Left ventricle myocardium inferior (tissue), 1 donor: Measurements from ENCODE around the gene PLA2G7. TPM values are rescaled to one million over a fixed set of nuclear protein-coding genes. Genes with fewer than 3 reads are reported as not detected.

Experiments
- DNase-seq: peaks from one replicate; pipeline ENCODE4 v3.0.0-alpha.2; 2020
- H3K27ac ChIP-seq: fragments of 200-600 bp; replicated peaks from 2 replicates; pipeline ENCODE4 v1.8.0; 2021
- H3K27me3 ChIP-seq: fragments of 200-600 bp; 2 replicates; pipeline ENCODE4 v1.8.0; 2021; ENCODE audit warnings: low read depth
- H3K36me3 ChIP-seq: fragments of 200-600 bp; 2 replicates; pipeline ENCODE4 v1.8.0; 2021
- H3K4me1 ChIP-seq: fragments of 200-600 bp; 2 replicates; pipeline ENCODE4 v1.8.0; 2021
- H3K4me3 ChIP-seq: fragments of 200-600 bp; 2 replicates; pipeline ENCODE4 v1.8.0; 2021; ENCODE audit warnings: mild to moderate bottlenecking, moderate library complexity
- H3K9me3 ChIP-seq: fragments of 200-600 bp; replicated peaks from 2 replicates; pipeline ENCODE4 v1.8.0; 2021
- intact Hi-C: fragments of 100-400 bp; cut with micrococcal nuclease; formaldehyde crosslinking; loops from one replicate; pipeline ENCODE4 v1.11.0; 2022
- total RNA-seq: library from RNA; stranded (reverse); fragmentation: NEBNext Ultra II Directional; extraction: Animal tissue kit (Norgen Biotek cat#: 25700); gene quantifications from one replicate; pipeline ENCODE4 v1.2.1, GENCODE V29; 2021
- TF ChIP-seq, protein P1 (sequence below): fragments of 200-600 bp; IDR thresholded peaks from 2 replicates; pipeline ENCODE4 v1.8.0; 2021; ENCODE audit warnings: antibody characterized with exemption, mild to moderate bottlenecking, borderline replicate concordance
- donor health status: DM: no; HTN: yes; CAD: no; lungs with severe emphysema.

PLA2G7 gene
- total RNA-seq, 1 donor from 2014 or later = 0.16 TPM

DNA sequence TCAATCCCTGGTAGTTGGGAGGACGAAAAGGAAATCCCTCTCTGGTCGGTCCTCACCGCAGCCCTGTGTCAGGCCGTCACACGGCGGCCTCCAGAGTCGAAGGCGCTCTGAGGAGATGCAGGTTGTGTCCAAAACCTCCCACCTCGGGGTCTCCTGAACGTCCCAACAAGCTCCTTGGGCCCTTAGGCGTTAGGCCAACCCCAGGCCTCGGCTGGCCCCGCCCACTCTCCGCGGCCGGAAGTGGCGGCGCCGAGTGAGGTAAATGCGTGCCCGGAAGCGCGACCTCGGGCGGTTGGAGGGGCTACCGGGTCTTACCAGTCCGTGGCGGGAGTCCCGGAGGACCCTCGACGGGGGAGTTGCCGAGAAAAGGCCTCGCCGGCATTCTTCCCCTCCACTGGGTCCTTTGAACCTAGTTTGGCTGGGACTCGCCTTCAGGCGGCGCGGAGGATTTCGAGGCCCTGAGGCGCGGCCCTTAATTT lies 47.5 kb downstream of the PLA2G7 start, which contains the start of gene TDRD6:
TDRD6 (plus strand) TSS at position 267 of the 479 bp plus-strand sequence. CDS start 244 bp downstream, outside the sequence.
- TF ChIP-seq, protein P1, sequence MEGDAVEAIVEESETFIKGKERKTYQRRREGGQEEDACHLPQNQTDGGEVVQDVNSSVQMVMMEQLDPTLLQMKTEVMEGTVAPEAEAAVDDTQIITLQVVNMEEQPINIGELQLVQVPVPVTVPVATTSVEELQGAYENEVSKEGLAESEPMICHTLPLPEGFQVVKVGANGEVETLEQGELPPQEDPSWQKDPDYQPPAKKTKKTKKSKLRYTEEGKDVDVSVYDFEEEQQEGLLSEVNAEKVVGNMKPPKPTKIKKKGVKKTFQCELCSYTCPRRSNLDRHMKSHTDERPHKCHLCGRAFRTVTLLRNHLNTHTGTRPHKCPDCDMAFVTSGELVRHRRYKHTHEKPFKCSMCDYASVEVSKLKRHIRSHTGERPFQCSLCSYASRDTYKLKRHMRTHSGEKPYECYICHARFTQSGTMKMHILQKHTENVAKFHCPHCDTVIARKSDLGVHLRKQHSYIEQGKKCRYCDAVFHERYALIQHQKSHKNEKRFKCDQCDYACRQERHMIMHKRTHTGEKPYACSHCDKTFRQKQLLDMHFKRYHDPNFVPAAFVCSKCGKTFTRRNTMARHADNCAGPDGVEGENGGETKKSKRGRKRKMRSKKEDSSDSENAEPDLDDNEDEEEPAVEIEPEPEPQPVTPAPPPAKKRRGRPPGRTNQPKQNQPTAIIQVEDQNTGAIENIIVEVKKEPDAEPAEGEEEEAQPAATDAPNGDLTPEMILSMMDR = no peak
- no peak within 1 kb of the TSS for H3K27ac ChIP-seq
- DNase-seq = no peak
- intact Hi-C loops = no loop called here
- no peaks in the 10 kb centered on the region for H3K27me3 ChIP-seq
- no peak within 1 kb of the TSS for H3K4me3 ChIP-seq
- H3K36me3 ChIP-seq = no peaks in the 10 kb centered on the region
- no peaks in the 10 kb centered on the region for H3K9me3 ChIP-seq
- H3K4me1 ChIP-seq = no peaks in the 10 kb centered on the region

DNA sequence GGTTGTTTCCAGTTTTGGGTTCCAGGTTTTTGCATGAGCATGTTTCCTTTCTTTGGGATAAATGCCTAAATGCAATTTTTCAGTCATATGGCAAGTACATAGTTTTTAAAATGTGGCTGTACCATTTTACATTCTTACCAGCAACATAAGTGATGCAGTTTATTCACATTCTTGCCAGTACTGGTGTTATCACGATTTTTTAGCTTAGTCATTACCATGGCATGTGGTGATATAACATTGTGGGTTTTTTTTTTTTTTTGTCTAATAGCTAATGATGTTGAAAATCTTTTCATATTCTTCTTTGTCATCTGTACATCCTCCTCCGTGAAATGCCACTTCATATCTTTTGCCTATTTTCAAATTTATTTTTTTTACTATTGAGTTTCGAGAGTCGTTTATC lies 50.4 kb downstream of the PLA2G7 start:
- DNase-seq = no peak
- Histone ChIP-seq H3K4me3 (no peak overlapping the region), H3K27ac (no peak overlapping the region), H3K27me3 (no peaks in the 10 kb centered on the region), H3K4me1 (no peaks in the 10 kb centered on the region), H3K9me3 (no peaks in the 10 kb centered on the region), H3K36me3 (no peaks in the 10 kb centered on the region)
- TF ChIP-seq, protein P1 = no peak
- intact Hi-C loops = no loop called here

DNA sequence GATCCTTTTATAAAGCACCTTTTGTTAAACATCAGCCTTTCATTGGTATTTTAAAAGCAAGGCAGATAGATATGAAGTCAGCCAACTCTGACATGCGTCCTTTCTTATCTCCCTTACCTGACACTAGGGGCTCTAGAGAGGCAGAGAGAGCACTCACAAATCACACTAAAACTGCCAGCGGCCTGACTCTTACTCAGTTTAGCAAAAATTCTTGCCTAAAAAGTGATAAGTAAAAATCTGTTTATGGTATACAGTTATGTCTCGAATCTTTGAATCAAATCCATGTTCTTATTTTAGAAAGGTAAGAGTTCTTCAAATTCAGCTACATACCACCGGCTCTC lies 57.9 kb downstream of the PLA2G7 start:
- DNase-seq = no peak
- TF ChIP-seq, protein P1 = peak; percentile 24
- Histone ChIP-seq H3K4me1 (no peaks in the 10 kb centered on the region), H3K27me3 (no peaks in the 10 kb centered on the region), H3K4me3 (no peak overlapping the region), H3K9me3 (no peaks in the 10 kb centered on the region), H3K27ac (no peak overlapping the region), H3K36me3 (peaks cover 34% of the 10 kb centered on the region)
- intact Hi-C loops = no loop called here

DNA sequence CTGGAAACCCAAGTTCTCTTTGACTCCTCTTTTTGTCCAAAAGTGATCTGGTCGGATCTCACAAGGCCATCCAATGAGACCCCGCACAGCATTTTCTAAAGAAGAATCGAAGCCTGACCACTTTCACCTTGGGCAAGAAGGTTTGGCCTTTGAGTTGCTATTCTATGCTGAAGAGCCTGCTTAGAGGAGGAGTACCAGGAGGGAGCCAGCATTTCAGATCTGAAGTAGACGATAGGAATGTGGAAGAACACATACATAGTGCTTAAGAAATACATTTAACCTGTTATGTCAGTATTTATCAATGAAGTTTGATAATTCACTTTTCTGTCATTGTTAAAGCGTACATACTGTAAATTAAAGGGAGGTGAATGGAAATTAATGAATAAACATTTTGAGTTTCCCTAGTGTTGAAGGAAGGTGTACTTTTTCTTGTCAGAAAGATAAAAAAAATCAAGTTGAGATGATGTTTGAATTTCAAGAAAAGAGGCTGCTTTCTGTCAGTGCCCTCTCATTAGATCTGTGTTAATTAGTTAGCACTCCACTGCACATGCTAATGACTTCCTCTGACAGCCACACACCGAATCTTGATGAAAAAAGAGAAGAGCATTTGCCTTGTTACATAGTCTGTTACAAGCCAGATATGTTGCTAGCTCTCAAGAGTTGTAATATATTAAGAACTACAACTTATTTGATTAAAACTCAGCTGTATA lies 58.4 kb downstream of the PLA2G7 start:
- Histone ChIP-seq H3K4me1 (no peaks in the 10 kb centered on the region), H3K27me3 (no peaks in the 10 kb centered on the region), H3K9me3 (no peaks in the 10 kb centered on the region), H3K27ac (no peak overlapping the region), H3K4me3 (no peak overlapping the region), H3K36me3 (peaks cover 39% of the 10 kb centered on the region)
- no peak for DNase-seq
- TF ChIP-seq, protein P1 = no peak
- intact Hi-C loops = no loop called here

DNA sequence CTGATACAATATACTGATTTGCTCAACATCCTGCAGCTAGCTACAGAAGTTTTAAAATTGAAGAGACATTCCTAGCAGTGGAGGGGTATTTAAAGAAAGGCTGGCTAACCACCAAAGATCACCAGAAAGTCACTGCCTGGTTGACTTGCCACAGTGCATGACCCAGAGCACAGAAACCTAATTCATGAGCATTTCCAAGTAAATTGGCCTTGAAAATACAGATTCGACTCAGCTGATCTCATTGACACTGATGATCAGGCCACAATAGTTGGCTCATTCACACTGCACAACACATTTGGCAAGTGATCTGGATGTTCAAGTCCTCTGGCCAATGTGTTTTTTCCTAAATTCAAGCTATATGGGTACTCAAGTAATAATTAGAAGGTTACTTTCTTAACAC lies 60.8 kb downstream of the PLA2G7 start:
- no peak for DNase-seq
- no peaks in the 10 kb centered on the region for H3K27me3 ChIP-seq
- H3K4me1 ChIP-seq = no peaks in the 10 kb centered on the region
- H3K9me3 ChIP-seq = no peaks in the 10 kb centered on the region
- no peak overlapping the region for H3K4me3 ChIP-seq
- H3K36me3 ChIP-seq = peaks cover 53% of the 10 kb centered on the region
- intact Hi-C loops = no loop called here
- TF ChIP-seq, protein P1 = no peak
- H3K27ac ChIP-seq = no peak overlapping the region
